ENCODE data around the gene ATF6. TPM values are rescaled to one million over a fixed set of nuclear protein-coding genes. Genes with fewer than 3 reads are reported as not detected.

Gene ATF6
- total and polyA plus RNA-seq, 9 of the 15 experiments (the other 6 are each of a cell fraction or from before 2014, with no cell fraction given) = 11.7 to 32.4 (median 20.4) TPM

GRCh38 chr1:161799792-161800191 lies 33.7 kb downstream of the ATF6 start (continued):
- TF ChIP-seq, protein P1, sequence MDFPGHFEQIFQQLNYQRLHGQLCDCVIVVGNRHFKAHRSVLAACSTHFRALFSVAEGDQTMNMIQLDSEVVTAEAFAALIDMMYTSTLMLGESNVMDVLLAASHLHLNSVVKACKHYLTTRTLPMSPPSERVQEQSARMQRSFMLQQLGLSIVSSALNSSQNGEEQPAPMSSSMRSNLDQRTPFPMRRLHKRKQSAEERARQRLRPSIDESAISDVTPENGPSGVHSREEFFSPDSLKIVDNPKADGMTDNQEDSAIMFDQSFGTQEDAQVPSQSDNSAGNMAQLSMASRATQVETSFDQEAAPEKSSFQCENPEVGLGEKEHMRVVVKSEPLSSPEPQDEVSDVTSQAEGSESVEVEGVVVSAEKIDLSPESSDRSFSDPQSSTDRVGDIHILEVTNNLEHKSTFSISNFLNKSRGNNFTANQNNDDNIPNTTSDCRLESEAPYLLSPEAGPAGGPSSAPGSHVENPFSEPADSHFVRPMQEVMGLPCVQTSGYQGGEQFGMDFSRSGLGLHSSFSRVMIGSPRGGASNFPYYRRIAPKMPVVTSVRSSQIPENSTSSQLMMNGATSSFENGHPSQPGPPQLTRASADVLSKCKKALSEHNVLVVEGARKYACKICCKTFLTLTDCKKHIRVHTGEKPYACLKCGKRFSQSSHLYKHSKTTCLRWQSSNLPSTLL (IDR thresholded peaks at IDR 0.05) = no peak
- TF ChIP-seq NFIC (IDR thresholded peaks at IDR 0.05) = no peak
- TF ChIP-seq, protein P2, sequence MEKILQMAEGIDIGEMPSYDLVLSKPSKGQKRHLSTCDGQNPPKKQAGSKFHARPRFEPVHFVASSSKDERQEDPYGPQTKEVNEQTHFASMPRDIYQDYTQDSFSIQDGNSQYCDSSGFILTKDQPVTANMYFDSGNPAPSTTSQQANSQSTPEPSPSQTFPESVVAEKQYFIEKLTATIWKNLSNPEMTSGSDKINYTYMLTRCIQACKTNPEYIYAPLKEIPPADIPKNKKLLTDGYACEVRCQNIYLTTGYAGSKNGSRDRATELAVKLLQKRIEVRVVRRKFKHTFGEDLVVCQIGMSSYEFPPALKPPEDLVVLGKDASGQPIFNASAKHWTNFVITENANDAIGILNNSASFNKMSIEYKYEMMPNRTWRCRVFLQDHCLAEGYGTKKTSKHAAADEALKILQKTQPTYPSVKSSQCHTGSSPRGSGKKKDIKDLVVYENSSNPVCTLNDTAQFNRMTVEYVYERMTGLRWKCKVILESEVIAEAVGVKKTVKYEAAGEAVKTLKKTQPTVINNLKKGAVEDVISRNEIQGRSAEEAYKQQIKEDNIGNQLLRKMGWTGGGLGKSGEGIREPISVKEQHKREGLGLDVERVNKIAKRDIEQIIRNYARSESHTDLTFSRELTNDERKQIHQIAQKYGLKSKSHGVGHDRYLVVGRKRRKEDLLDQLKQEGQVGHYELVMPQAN (IDR thresholded peaks at IDR 0.05; ENCODE audit: borderline replicate concordance) = no peak

DNA sequence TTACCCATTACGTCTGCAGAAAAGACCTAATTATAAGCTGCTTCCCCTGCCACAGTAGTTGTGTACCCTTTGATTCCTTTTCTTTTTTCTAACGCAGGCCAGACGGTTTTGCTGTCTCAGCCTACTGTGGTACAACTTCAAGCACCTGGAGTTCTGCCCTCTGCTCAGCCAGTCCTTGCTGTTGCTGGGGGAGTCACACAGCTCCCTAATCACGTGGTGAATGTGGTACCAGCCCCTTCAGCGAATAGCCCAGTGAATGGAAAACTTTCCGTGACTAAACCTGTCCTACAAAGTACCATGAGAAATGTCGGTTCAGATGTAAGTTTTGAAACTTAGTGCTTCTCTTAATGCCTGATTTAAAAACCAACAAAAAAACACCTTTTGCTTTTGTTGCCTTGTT lies 35.8 kb downstream of the ATF6 start:
- Histone ChIP-seq H3K4me1 (replicated peaks in 1 of 2; ENCODE audit: control insufficient read depth in 2 of 2, insufficient read depth in 2 of 2, low read length in 2 of 2) (no peaks in the 10 kb centered on the region), H3K9me3 (replicated peaks; ENCODE audit: control insufficient read depth, insufficient read depth, low read depth, low read length) (no peaks in the 10 kb centered on the region), H3K36me3 (ENCODE audit: control insufficient read depth, insufficient read depth, low read length) (peaks cover 63% of the 10 kb centered on the region), H3K27ac (ENCODE audit: extremely low read depth, low read depth, low read length) (no peak overlapping the region), H2AFZ (ENCODE audit: low read depth, low read length) (no peak overlapping the region), H3K27me3 (ENCODE audit: control insufficient read depth in 2 of 2, insufficient read depth in 2 of 2, low read length in 2 of 2) (no peaks in the 10 kb centered on the region), H3K79me2 (ENCODE audit: control insufficient read depth, insufficient read depth, low read length) (no peaks in the 10 kb centered on the region), H3K4me2 (ENCODE audit: insufficient read depth, low read length) (no peak overlapping the region), H3K4me3 (no peak overlapping the region), H3K9me1 (ENCODE audit: control insufficient read depth, insufficient read depth, low read length) (no peaks in the 10 kb centered on the region), H3K9ac (ENCODE audit: insufficient read depth in 1 of 2, low read depth in 2 of 2, low read length in 2 of 2) (no peak overlapping the region), H4K20me1 (replicated peaks; ENCODE audit: control insufficient read depth, insufficient read depth, low read length) (no peaks in the 10 kb centered on the region)
- 80% methylated on average over 7 of the region's 7 CpGs for WGBS (ENCODE audit: insufficient coverage, low coverage, missing lambda C conversion rate)
- no TSS peak for BruUV-seq (replicated peaks)
- no peak for ATAC-seq
- in situ Hi-C loops (cut with MboI) (no loop called here), intact Hi-C loops (cut with micrococcal nuclease) (no loop called here)
- POLR2A ChIA-PET = interaction anchor here (1.1 kb wide), 1 partner anchor 51 kb away, joined by 4 read pairs; no protein-coding TSS in a partner anchor
- no peak for DNase-seq (ENCODE audit: extremely low read depth in 1 of 4, low spot score in 3 of 4)
- FAIRE-seq = no peak
- CTCF ChIA-PET (ENCODE audit: low intra/inter-chr PET ratio) = interaction anchor here (0.6 kb wide), 1 partner anchor 148 kb away, joined by 3 read pairs; no protein-coding TSS in a partner anchor
- TF ChIP-seq REST (IDR thresholded peaks at IDR 0.05; ENCODE audit: borderline replicate concordance) (no peak), REST (CRISPR knock-in tag; IDR thresholded peaks at IDR 0.05; ENCODE audit: low read depth) (no peak), BHLHE40 (IDR thresholded peaks at IDR 0.05; ENCODE audit: low read length) (no peak), ZNF174 (CRISPR knock-in tag; IDR thresholded peaks at IDR 0.05) (no peak), PHF21A (IDR thresholded peaks at IDR 0.05; ENCODE audit: borderline replicate concordance, low read depth) (no peak)
